SK-N-SH (cell line): Measurements from ENCODE around the gene RNPEPL1. TPM values are rescaled to one million over a fixed set of nuclear protein-coding genes. Genes with fewer than 3 reads are reported as not detected.

ENCODE experiments used
- CTCF ChIA-PET: fragments of 300-600, 350-600 bp; formaldehyde crosslinking; extraction: SDS; loops from one replicate; lab custom pipeline; 2021; lab: Yijun Ruan, JAX
- POLR2A ChIA-PET: fragments of 350-600 bp; sonication (Branson Sonifier 250); formaldehyde crosslinking; extraction: SDS; loops from one replicate; lab custom pipeline; 2020; ENCODE audit warnings: antibody characterized with exemption, inconsistent platforms; lab: Yijun Ruan, JAX
- DNase-seq: peaks from one replicate; pipeline ENCODE4 v3.0.0; 2012
- H2AFZ ChIP-seq: fragments of 200-600 bp; sonication (generic); 2 replicates; pipeline ENCODE4 v1.8.1; 2016; ENCODE audit warnings: antibody characterized with exemption, mild to moderate bottlenecking, low read depth
- H3F3A ChIP-seq: fragments of 200-600 bp; sonication (generic); replicated peaks from 2 replicates; pipeline ENCODE3; 2016; ENCODE audit warnings: antibody characterized with exemption, mild to moderate bottlenecking; ENCODE audit not compliant: insufficient read depth
- H3K27ac ChIP-seq, 2 experiments: fragments of 200-500 bp in 1 of 2; fragments of 200-600 bp in 1 of 2; sonication (Bioruptor generic) in 1 of 2; sonication (generic), shearing (Covaris generic) in 1 of 2; 2 replicates each; pipeline versions ENCODE4 v1.5.1 to v1.6.1; 2014 to 2016; ENCODE audit warnings: low read depth in 2 of 2, inconsistent platforms in 1 of 2, low read length in 1 of 2, mild to moderate bottlenecking in 1 of 2, mixed read lengths in 1 of 2
- H3K27me3 ChIP-seq: fragments of 200-600 bp; sonication (generic), shearing (Covaris generic); 2 replicates; pipeline ENCODE4 v1.6.1; 2016; ENCODE audit warnings: mixed run types; ENCODE audit not compliant: insufficient read depth
- H3K36me3 ChIP-seq, 2 experiments: fragments of 200-500 bp in 1 of 2; fragments of 200-600 bp in 1 of 2; sonication (Bioruptor generic) in 1 of 2; sonication (generic) in 1 of 2; replicated peaks in 1 of 2; 2 replicates each; pipeline versions ENCODE3 to v1.5.1; 2014 to 2016; ENCODE audit warnings: low read length in 1 of 2, mild to moderate bottlenecking in 1 of 2; ENCODE audit not compliant: insufficient read depth in 2 of 2, control insufficient read depth in 1 of 2
- H3K4me1 ChIP-seq, 2 experiments: fragments of 200-500 bp in 1 of 2; fragments of 200-600 bp in 1 of 2; sonication (Bioruptor generic) in 1 of 2; sonication (generic), shearing (Covaris generic) in 1 of 2; 2 replicates each; pipeline versions ENCODE4 v1.5.1 to v1.6.1; 2014 to 2016; ENCODE audit warnings: low read depth in 1 of 2, low read length in 1 of 2, mixed run types in 1 of 2; ENCODE audit not compliant: insufficient read depth in 2 of 2, control insufficient read depth in 1 of 2
- H3K4me2 ChIP-seq: fragments of 200-600 bp; sonication (generic), shearing (Covaris generic); 2 replicates; pipeline ENCODE4 v1.6.1; 2017; ENCODE audit warnings: mixed run types
- H3K4me3 ChIP-seq, 2 experiments: fragments of 200-500 bp in 1 of 2; fragments of 200-600 bp in 1 of 2; sonication (Bioruptor generic) in 1 of 2; sonication (generic), shearing (Covaris generic) in 1 of 2; 2 replicates each; pipeline versions ENCODE4 v1.5.1 to v1.8.1; 2014 to 2016; ENCODE audit warnings: low read depth in 2 of 2, inconsistent platforms in 1 of 2, low read length in 1 of 2, mild to moderate bottlenecking in 1 of 2, mixed read lengths in 1 of 2, moderate library complexity in 1 of 2
- H3K79me2 ChIP-seq: fragments of 200-600 bp; sonication (generic); 2 replicates; pipeline ENCODE4 v1.8.1; 2017; ENCODE audit warnings: mild to moderate bottlenecking; ENCODE audit not compliant: insufficient read depth
- H3K9ac ChIP-seq: fragments of 200-600 bp; sonication (generic); 2 replicates; pipeline ENCODE4 v1.6.1; 2017; ENCODE audit warnings: mixed run types
- H3K9me2 ChIP-seq: fragments of 200-600 bp; sonication (generic); 2 replicates; pipeline ENCODE4 v1.6.1; 2017; ENCODE audit warnings: mixed run types
- H3K9me3 ChIP-seq: fragments of 200-600 bp; sonication (generic); 2 replicates; pipeline ENCODE4 v1.6.1; 2017; ENCODE audit warnings: mixed run types, mild to moderate bottlenecking, moderate library complexity
- H4K20me1 ChIP-seq: fragments of 200-600 bp; sonication (generic); 2 replicates; pipeline ENCODE4 v1.6.1; 2017; ENCODE audit warnings: mild to moderate bottlenecking, mixed run types; ENCODE audit not compliant: insufficient read depth
- EZH2phosphoT487 ChIP-seq: fragments of 200-600 bp; sonication (generic); IDR thresholded peaks from 2 replicates; pipeline ENCODE4 v1.6.1; 2017; ENCODE audit warnings: low read depth, mixed run types, mild to moderate bottlenecking, antibody characterized with exemption, moderate library complexity, borderline replicate concordance
- FOXM1 ChIP-seq: IDR thresholded peaks from 2 replicates; pipeline ENCODE4 v1.4.0; 2012; ENCODE audit warnings: low read depth, mild to moderate bottlenecking
- GATA2 ChIP-seq: sonication (generic); formaldehyde crosslinking; IDR thresholded peaks from 2 replicates; pipeline ENCODE4 v1.5.0; 2020; ENCODE audit warnings: mild to moderate bottlenecking, missing genetic modification reagents
- MEF2A ChIP-seq: IDR thresholded peaks from 2 replicates; pipeline ENCODE4 v1.4.0; 2012; ENCODE audit warnings: low read depth, borderline replicate concordance
- MXI1 ChIP-seq: IDR thresholded peaks from 2 replicates; pipeline ENCODE4 v1.6.1; 2012; ENCODE audit warnings: mild to moderate bottlenecking, low read depth, low read length, improper control_type of control experiment
- NRF1 ChIP-seq: IDR thresholded peaks from 2 replicates; pipeline ENCODE4 v1.6.1; 2012; ENCODE audit warnings: low read depth, mild to moderate bottlenecking, low read length
- POLR2AphosphoS5 ChIP-seq: IDR thresholded peaks from 2 replicates; pipeline ENCODE4 v1.6.1; 2012; ENCODE audit warnings: low read depth, low read length
- RAD21 ChIP-seq: IDR thresholded peaks from 2 replicates; pipeline ENCODE4 v1.6.1; 2012; ENCODE audit warnings: mild to moderate bottlenecking, low read length
- RCOR1 ChIP-seq: fragments of 150-350 bp; IDR thresholded peaks from 2 replicates; pipeline ENCODE4 v1.6.1; 2017; ENCODE audit warnings: antibody characterized with exemption, low read length
- RFX5 ChIP-seq: IDR thresholded peaks from 2 replicates; pipeline ENCODE4 v1.6.1; 2012; ENCODE audit warnings: mild to moderate bottlenecking, improper control_type of control experiment, low read length
- SMC3 ChIP-seq: IDR thresholded peaks from 2 replicates; pipeline ENCODE4 v1.6.1; 2012; ENCODE audit warnings: low read depth, low read length, improper control_type of control experiment
- TEAD4 ChIP-seq: IDR thresholded peaks from 2 replicates; pipeline ENCODE4 v1.4.0; 2012; ENCODE audit warnings: mild to moderate bottlenecking, borderline replicate concordance; ENCODE audit not compliant: insufficient read depth
- YY1 ChIP-seq: IDR thresholded peaks from 2 replicates; pipeline ENCODE4 v1.4.0; 2012; ENCODE audit warnings: low read depth, mild to moderate bottlenecking
- whole genome bisulfite sequencing: methylation state at CpG from one replicate; pipeline ENCODE4 v1.1.6; 2017; ENCODE audit warnings: low lambda C conversion rate; 5-methylcytosine and 5-hydroxymethylcytosine counted together
- polyA plus RNA-seq, 3 experiments: library from polyadenylated mRNA; depleted of rRNA; stranded (reverse); fragments of >200 nt; gene quantifications; 2 replicates each; pipeline ENCODE4 v1.2.3, GENCODE V29; 2012
- TF ChIP-seq, protein P1 (sequence below): IDR thresholded peaks from 2 replicates; pipeline ENCODE4 v1.4.0; 2012; ENCODE audit warnings: low read depth, borderline replicate concordance
- TF ChIP-seq, protein P2 (sequence below): fragments of 150-350 bp; IDR thresholded peaks from 2 replicates; pipeline ENCODE4 v1.6.1; 2017; ENCODE audit warnings: antibody characterized with exemption, low read length, low read depth, borderline replicate concordance

Gene RNPEPL1
- polyA plus RNA-seq, 1 of the 3 experiments (the other 2 are of a cell fraction), result 14.3 TPM

DNA sequence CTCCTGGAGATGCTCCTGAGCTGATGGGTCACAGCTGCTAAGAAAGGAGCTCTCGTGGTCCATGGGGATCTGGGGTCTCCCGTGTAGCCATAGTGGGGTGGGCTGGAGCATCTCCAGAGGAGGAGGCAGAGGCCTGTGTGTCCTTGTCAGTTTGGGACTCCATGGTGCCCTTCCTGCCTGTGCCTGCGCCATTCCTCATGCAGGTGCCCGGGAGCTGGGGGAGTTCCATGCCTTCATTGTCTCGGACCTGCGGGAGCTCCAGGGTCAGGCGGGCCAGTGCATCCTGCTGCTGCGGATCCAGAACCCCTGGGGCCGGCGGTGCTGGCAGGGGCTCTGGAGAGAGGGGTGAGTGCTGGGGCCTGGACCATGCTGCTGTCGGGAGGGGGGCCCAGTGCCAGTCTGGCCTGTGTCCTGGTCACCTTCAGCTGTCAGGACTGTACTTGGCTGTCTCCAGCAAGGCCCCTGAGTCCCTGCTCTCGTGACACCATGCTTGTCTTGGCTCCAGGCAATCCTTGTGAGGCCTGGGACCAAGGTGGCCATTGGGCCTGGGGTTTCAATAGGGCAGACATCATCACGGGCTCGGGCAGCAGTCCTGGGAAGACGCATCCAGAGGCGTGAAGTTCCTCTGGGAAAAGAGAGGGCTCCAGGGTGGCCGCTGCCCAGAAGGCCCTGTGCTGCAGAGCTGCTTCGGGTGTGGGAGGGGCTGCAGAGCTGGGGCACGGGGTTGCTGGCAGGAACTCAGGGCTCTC is 25.6 kb downstream of the RNPEPL1 start:
- H3K9me3 ChIP-seq, result no peaks in the 10 kb centered on the region
- no peak overlapping the region for H2AFZ ChIP-seq
- peaks cover 40% of the 10 kb centered on the region for H3K79me2 ChIP-seq
- peaks cover 0 to 3% of the 10 kb centered on the region in 2 experiments; a peak in 1 of 4 replicates for H3K4me1 ChIP-seq
- POLR2A ChIA-PET, result no interaction called here
- no peak overlapping the region for H3K4me3 ChIP-seq
- H3F3A ChIP-seq, result no peaks in the 10 kb centered on the region
- DNase-seq, result no peak
- no peak overlapping the region; a peak in 1 of 4 replicates for H3K27ac ChIP-seq
- TF ChIP-seq MEF2A, result no peak
- TF ChIP-seq FOXM1, result no peak
- H3K4me2 ChIP-seq, result no peak overlapping the region
- H3K27me3 ChIP-seq, result no peaks in the 10 kb centered on the region
- no peaks in the 10 kb centered on the region for H3K9me2 ChIP-seq
- 74% methylated on average over 6 of the region's 19 CpGs for WGBS
- peaks cover 0 to 51% of the 10 kb centered on the region in 2 experiments for H3K36me3 ChIP-seq
- CTCF ChIA-PET, result interaction anchor here (0.8 to 2.0 kb wide), 5 partner anchors 10 to 553 kb away, joined by 3 to 9 read pairs (median 3); no protein-coding TSS in a partner anchor
- H4K20me1 ChIP-seq, result peaks cover 10% of the 10 kb centered on the region; the same call in 1 of the 2 replicates
- no peak overlapping the region for H3K9ac ChIP-seq

- no peak for DNase-seq
- Histone ChIP-seq H3K4me1 (peaks cover 0 to 3% of the 10 kb centered on the region in 2 experiments; a peak in 1 of 4 replicates), H3K4me3 (no peak overlapping the region), H3K27ac (no peak overlapping the region; a peak in 1 of 4 replicates), H3K4me2 (no peak overlapping the region), H3K9me2 (no peaks in the 10 kb centered on the region), H2AFZ (no peak overlapping the region), H4K20me1 (peaks cover 10% of the 10 kb centered on the region; the same call in 1 of the 2 replicates), H3K27me3 (no peaks in the 10 kb centered on the region), H3F3A (no peaks in the 10 kb centered on the region), H3K9ac (no peak overlapping the region), H3K9me3 (no peaks in the 10 kb centered on the region), H3K36me3 (peaks cover 0 to 49% of the 10 kb centered on the region in 2 experiments), H3K79me2 (peaks cover 31% of the 10 kb centered on the region; the same call in 1 of the 2 replicates)
- ChIA-PET CTCF (interaction anchor here (0.8 to 1.5 kb wide), 4 partner anchors 10 to 552 kb away, joined by 3 to 6 read pairs (median 3); no protein-coding TSS in a partner anchor), POLR2A (interaction anchor here (0.6 kb wide), 1 partner anchor 569 kb away, joined by 3 read pairs; the partner anchor contains the start of gene NDUFA10)
- WGBS, result 96% methylated on average over 4 of the region's 34 CpGs
- TF ChIP-seq NRF1 (no peak), FOXM1 (no peak), TEAD4 (no peak), RCOR1 (no peak)
Observed at GRCh38 chr2:240594511-240595380, 26.5 kb downstream of the RNPEPL1 start.

GRCh38 chr2:240595381-240596079 is 27.2 kb downstream of the RNPEPL1 start:
- 57% methylated on average over 6 of the region's 18 CpGs for WGBS
- Histone ChIP-seq H3K4me3 (no peak overlapping the region), H3F3A (no peaks in the 10 kb centered on the region), H3K27ac (no peak overlapping the region), H4K20me1 (peaks cover 9% of the 10 kb centered on the region; the same call in 1 of the 2 replicates), H3K9me2 (no peaks in the 10 kb centered on the region), H3K4me1 (peaks cover 0 to 3% of the 10 kb centered on the region in 2 experiments; a peak in 1 of 4 replicates), H3K27me3 (no peaks in the 10 kb centered on the region), H3K79me2 (peaks cover 28% of the 10 kb centered on the region; the same call in 1 of the 2 replicates), H2AFZ (no peak overlapping the region), H3K9me3 (no peaks in the 10 kb centered on the region), H3K9ac (no peak overlapping the region), H3K4me2 (no peak overlapping the region), H3K36me3 (peaks cover 0 to 41% of the 10 kb centered on the region in 2 experiments)
- POLR2A ChIA-PET, result interaction anchor here (0.6 kb wide), 1 partner anchor 570 kb away, joined by 3 read pairs; the partner anchor contains the start of gene NDUFA10
- peak; percentile 76 for DNase-seq
- CTCF ChIA-PET, result interaction anchor here (1.4 kb wide), 1 partner anchor 82 kb away, joined by 4 read pairs; no protein-coding TSS in a partner anchor
- TF ChIP-seq YY1 (no peak), EZH2phosphoT487 (no peak), POLR2AphosphoS5 (no peak), RAD21 (peak; percentile 33; the same call in 1 of the 2 replicates), TEAD4 (no peak), GATA2 (no peak), SMC3 (peak; percentile 24; the same call in 1 of the 2 replicates), MXI1 (no peak), FOXM1 (no peak), RFX5 (no peak)
- TF ChIP-seq, protein P1, sequence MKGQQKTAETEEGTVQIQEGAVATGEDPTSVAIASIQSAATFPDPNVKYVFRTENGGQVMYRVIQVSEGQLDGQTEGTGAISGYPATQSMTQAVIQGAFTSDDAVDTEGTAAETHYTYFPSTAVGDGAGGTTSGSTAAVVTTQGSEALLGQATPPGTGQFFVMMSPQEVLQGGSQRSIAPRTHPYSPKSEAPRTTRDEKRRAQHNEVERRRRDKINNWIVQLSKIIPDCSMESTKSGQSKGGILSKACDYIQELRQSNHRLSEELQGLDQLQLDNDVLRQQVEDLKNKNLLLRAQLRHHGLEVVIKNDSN, result no peak
- TF ChIP-seq, protein P2, sequence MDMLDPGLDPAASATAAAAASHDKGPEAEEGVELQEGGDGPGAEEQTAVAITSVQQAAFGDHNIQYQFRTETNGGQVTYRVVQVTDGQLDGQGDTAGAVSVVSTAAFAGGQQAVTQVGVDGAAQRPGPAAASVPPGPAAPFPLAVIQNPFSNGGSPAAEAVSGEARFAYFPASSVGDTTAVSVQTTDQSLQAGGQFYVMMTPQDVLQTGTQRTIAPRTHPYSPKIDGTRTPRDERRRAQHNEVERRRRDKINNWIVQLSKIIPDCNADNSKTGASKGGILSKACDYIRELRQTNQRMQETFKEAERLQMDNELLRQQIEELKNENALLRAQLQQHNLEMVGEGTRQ, result no peak
